Measurements from ENCODE around the gene KIFC3. TPM values are rescaled to one million over a fixed set of nuclear protein-coding genes. Genes with fewer than 3 reads are reported as not detected.

The KIFC3 gene
- total and polyA plus RNA-seq, 2 donors (not counting 1 experiment from before 2014, with no cell fraction given), result 0.07 to 0.67 TPM

- Histone ChIP-seq H3K27ac (ENCODE audit: low read length in 2 of 2) (no peak overlapping the region), H3K4me2 (replicated peaks; ENCODE audit: low read depth, low read length, poor library complexity, severe bottlenecking) (peak overlapping the region; percentile 45), H3K27me3 (replicated peaks in 1 of 4; ENCODE audit: control extremely low read depth in 1 of 4, control insufficient read depth in 3 of 4, insufficient read depth in 4 of 4, low read length in 3 of 4) (peaks cover 0 to 28% (median 5%) of the 10 kb centered on the region in 4 experiments), H3K4me3 (ENCODE audit: control extremely low read depth in 1 of 5, extremely low read depth in 1 of 5, insufficient read depth in 1 of 5, low read depth in 2 of 5, low read length in 4 of 5) (no peak overlapping the region), H3K79me2 (ENCODE audit: control insufficient read depth, insufficient read depth, low read length) (no peaks in the 10 kb centered on the region), H3K9ac (ENCODE audit: low read length) (no peak overlapping the region), H3K4me1 (ENCODE audit: control insufficient read depth in 2 of 2, insufficient read depth in 2 of 2, low read length in 2 of 2) (peaks cover 6 to 8% of the 10 kb centered on the region in 2 donors), H4K20me1 (ENCODE audit: control insufficient read depth, insufficient read depth, low read length, poor library complexity, severe bottlenecking) (no peaks in the 10 kb centered on the region), H3K36me3 (replicated peaks in 1 of 2; ENCODE audit: control extremely low read depth in 1 of 2, control insufficient read depth in 1 of 2, extremely low read depth in 1 of 2, insufficient read depth in 2 of 2, low read length in 1 of 2) (no peaks in the 10 kb centered on the region), H3K9me3 (ENCODE audit: control extremely low read depth in 1 of 3, control insufficient read depth in 2 of 3, insufficient read depth in 1 of 3, low read length in 2 of 3) (no peaks in the 10 kb centered on the region), H2AFZ (ENCODE audit: insufficient read depth, low read depth, low read length, poor library complexity, severe bottlenecking) (no peak overlapping the region)
- intact Hi-C loops (cut with micrococcal nuclease), result no loop called here
- H3K27me3 Mint-ChIP-seq, result peaks cover 43% of the 10 kb centered on the region
- H3K4me1 Mint-ChIP-seq, result peaks cover 10% of the 10 kb centered on the region
- ATAC-seq (ENCODE audit: low read depth) (no peak), DNase-seq (no peak)
- CTCF ChIA-PET, result interaction anchor here (0.8 to 1.4 kb wide), 3 partner anchors 8 to 14 kb away, joined by 3 to 4 read pairs (median 3); no protein-coding TSS in a partner anchor
- no peak overlapping the region for H3K27ac Mint-ChIP-seq
- no peak overlapping the region for H3K4me3 Mint-ChIP-seq
- TF ChIP-seq EZH2 (IDR thresholded peaks at IDR 0.05; ENCODE audit: borderline replicate concordance, insufficient read depth, low read depth, low read length, poor library complexity, severe bottlenecking), result no peak
- TF ChIP-seq, protein P1, sequence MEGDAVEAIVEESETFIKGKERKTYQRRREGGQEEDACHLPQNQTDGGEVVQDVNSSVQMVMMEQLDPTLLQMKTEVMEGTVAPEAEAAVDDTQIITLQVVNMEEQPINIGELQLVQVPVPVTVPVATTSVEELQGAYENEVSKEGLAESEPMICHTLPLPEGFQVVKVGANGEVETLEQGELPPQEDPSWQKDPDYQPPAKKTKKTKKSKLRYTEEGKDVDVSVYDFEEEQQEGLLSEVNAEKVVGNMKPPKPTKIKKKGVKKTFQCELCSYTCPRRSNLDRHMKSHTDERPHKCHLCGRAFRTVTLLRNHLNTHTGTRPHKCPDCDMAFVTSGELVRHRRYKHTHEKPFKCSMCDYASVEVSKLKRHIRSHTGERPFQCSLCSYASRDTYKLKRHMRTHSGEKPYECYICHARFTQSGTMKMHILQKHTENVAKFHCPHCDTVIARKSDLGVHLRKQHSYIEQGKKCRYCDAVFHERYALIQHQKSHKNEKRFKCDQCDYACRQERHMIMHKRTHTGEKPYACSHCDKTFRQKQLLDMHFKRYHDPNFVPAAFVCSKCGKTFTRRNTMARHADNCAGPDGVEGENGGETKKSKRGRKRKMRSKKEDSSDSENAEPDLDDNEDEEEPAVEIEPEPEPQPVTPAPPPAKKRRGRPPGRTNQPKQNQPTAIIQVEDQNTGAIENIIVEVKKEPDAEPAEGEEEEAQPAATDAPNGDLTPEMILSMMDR (IDR thresholded peaks at IDR 0.05), result no peak
- no peaks in the 10 kb centered on the region for H3K9me3 Mint-ChIP-seq (ENCODE audit: insufficient read depth)
- POLR2A ChIA-PET, result no interaction called here
- WGBS (ENCODE audit: insufficient coverage), result no CpG with 5 or more reads among the region's 2 CpGs
These were observed 6.4 kb upstream of the KIFC3 start for GRCh38 chr16:57808589-57809228.

DNA sequence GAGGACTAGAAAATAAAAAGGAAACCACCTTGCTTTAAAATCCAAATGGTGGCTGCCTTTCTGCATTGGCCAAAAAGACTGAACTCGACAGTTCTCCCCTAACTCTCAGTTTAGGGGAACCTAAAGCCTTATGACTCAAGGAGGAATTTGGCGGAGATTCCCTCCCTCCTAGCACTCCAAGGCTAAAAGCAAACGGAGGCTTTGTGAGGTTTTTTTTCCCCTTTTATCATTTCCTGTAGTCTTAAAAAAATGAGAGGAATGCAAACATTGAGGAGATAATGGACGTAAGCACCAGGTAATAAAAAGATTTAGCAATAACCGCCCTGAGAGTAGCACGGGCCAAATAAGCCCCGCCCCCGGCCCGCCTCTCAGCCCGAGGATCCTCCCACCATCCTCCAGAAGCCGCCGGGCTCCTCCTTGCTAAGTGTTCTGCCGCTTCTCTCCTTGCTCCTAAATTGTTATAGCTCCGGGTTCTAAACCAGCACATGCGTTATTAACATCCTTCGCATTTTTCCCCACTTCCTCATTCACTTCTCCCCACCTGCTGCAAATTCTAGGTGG is 5.8 kb upstream of the KIFC3 start:
- no peaks in the 10 kb centered on the region for H4K20me1 ChIP-seq (ENCODE audit: control insufficient read depth, insufficient read depth, low read length, poor library complexity, severe bottlenecking)
- H2AFZ ChIP-seq (ENCODE audit: insufficient read depth, low read depth, low read length, poor library complexity, severe bottlenecking), result peak overlapping the region; percentile 11
- H3K9ac ChIP-seq (ENCODE audit: low read length), result no peak overlapping the region
- intact Hi-C loops (cut with micrococcal nuclease), result no loop called here
- WGBS (ENCODE audit: insufficient coverage), result 2% methylated on average over 10 of the region's 16 CpGs
- peak overlapping the region; percentile 45 for H3K4me2 ChIP-seq (replicated peaks; ENCODE audit: low read depth, low read length, poor library complexity, severe bottlenecking)
- H3K9me3 ChIP-seq (ENCODE audit: control extremely low read depth in 1 of 3, control insufficient read depth in 2 of 3, insufficient read depth in 1 of 3, low read length in 2 of 3), result peaks cover 0 to 2% (median 0%) of the 10 kb centered on the region in 3 donors
- Mint-ChIP-seq H3K9me3 (ENCODE audit: insufficient read depth) (no peaks in the 10 kb centered on the region), H3K27ac (no peak overlapping the region), H3K4me1 (peaks cover 10% of the 10 kb centered on the region), H3K27me3 (peaks cover 45% of the 10 kb centered on the region), H3K4me3 (peak overlapping the region; percentile 27)
- DNase-seq (peak; percentile 53), ATAC-seq (ENCODE audit: low read depth) (peak; percentile 57)
- ChIA-PET CTCF (interaction anchor here (0.8 to 1.4 kb wide), 3 partner anchors 9 to 14 kb away, joined by 3 to 4 read pairs (median 3); no protein-coding TSS in a partner anchor), POLR2A (no interaction called here)
- no peak overlapping the region for H3K27ac ChIP-seq (ENCODE audit: low read length in 2 of 2)
- TF ChIP-seq EZH2 (IDR thresholded peaks at IDR 0.05; ENCODE audit: borderline replicate concordance, insufficient read depth, low read depth, low read length, poor library complexity, severe bottlenecking), result no peak
- TF ChIP-seq, protein P1 (IDR thresholded peaks at IDR 0.05), result no peak
- no peaks in the 10 kb centered on the region for H3K79me2 ChIP-seq (ENCODE audit: control insufficient read depth, insufficient read depth, low read length)
- H3K4me3 ChIP-seq (ENCODE audit: control extremely low read depth in 1 of 5, extremely low read depth in 1 of 5, insufficient read depth in 1 of 5, low read depth in 2 of 5, low read length in 4 of 5), result no peak overlapping the region
- peaks cover 6 to 8% of the 10 kb centered on the region in 2 donors for H3K4me1 ChIP-seq (ENCODE audit: control insufficient read depth in 2 of 2, insufficient read depth in 2 of 2, low read length in 2 of 2)
- peaks cover 0 to 30% (median 5%) of the 10 kb centered on the region in 4 experiments for H3K27me3 ChIP-seq (replicated peaks in 1 of 4; ENCODE audit: control extremely low read depth in 1 of 4, control insufficient read depth in 3 of 4, insufficient read depth in 4 of 4, low read length in 3 of 4)
- no peaks in the 10 kb centered on the region for H3K36me3 ChIP-seq (replicated peaks in 1 of 2; ENCODE audit: control extremely low read depth in 1 of 2, control insufficient read depth in 1 of 2, extremely low read depth in 1 of 2, insufficient read depth in 2 of 2, low read length in 1 of 2)
